NCI-H2107 treated with DMSO at 0.1 percent for 48 hours (cell line): ENCODE results near the gene ALDH1A2.
"Not testable (repeated sequence)": the region's sequence is repeated elsewhere in the genome, so short reads cannot be mapped to it uniquely, and the experiment has no call there.

Experiments
- DNase-seq: peaks from one replicate; lab custom pipeline; 2025; ENCODE audit not compliant: unreplicated experiment; lab: John Stamatoyannopoulos, UW

The ALDH1A2 gene

DNA sequence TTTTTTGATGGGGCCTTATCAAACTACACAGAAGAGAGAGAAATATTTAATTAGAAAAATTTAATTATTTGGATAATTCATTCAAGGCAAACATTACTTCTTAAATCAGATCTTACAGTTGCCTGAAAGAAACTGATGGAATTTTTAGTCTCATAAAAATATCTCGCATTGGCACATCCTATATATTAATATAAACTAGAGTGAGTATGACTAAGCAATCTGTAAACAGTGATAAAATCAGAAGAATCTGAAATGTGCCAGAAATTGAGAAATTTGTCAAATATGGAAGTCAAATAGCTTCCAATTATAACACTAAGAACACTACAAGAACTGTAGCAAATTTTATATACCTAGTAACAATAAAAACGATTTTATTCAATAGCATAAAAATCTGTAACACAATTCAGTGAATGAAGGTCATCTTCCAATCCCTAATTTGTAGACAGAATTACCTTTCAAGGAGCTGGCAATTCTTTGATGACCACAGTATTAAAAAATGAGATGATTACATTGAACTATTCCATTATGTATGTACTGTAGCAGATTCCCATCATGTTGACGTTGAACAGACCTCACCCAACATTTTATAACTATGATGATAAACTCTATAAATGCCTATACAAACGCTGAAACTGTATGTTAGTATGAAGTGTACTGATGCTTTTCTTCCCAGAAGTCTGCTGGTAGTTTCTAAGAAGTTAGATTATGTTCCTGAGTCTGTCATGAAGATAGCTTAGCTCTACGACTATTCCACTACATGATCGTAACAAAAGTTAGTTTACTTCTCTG, 63.0 kb downstream of the ALDH1A2 start:
- DNase-seq: no peak

DNA sequence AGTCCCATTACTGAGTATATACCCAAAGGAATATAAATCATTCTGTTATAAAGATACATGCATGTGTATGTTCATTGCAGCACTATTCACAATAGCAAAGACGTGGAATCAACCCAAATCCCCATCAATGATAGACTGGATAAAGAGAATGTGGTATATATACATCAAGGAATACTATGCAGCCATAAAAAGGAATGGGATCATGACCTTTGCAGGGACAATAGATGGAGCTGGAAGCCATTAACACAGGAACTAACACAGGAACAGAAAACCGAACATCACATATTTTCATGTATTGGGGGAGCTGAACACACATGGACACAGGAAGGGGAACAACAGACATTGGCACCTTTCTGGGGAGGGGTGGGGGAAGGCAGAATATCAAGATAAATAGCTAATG, 65.8 kb downstream of the ALDH1A2 start:
- DNase-seq: not testable (repeated sequence)

DNA sequence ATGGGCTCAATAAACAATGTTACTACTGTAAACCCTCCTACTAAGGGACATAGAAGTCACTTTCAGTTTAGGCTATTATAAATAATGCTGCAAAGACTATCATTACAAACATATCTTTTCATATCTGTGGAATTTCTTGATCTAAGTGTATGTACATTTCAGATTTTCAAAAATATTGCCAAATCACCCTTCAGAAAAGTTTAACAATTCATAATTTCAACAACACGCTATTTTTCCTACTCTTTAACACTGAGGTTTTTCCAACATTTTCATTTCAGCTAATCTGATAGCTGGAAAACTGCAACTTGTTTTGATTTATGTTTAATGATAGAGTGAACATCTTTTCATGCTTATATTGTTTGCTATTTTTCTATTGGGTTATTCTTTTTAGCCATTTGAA, 69.0 kb downstream of the ALDH1A2 start:
- no peak for DNase-seq

DNA sequence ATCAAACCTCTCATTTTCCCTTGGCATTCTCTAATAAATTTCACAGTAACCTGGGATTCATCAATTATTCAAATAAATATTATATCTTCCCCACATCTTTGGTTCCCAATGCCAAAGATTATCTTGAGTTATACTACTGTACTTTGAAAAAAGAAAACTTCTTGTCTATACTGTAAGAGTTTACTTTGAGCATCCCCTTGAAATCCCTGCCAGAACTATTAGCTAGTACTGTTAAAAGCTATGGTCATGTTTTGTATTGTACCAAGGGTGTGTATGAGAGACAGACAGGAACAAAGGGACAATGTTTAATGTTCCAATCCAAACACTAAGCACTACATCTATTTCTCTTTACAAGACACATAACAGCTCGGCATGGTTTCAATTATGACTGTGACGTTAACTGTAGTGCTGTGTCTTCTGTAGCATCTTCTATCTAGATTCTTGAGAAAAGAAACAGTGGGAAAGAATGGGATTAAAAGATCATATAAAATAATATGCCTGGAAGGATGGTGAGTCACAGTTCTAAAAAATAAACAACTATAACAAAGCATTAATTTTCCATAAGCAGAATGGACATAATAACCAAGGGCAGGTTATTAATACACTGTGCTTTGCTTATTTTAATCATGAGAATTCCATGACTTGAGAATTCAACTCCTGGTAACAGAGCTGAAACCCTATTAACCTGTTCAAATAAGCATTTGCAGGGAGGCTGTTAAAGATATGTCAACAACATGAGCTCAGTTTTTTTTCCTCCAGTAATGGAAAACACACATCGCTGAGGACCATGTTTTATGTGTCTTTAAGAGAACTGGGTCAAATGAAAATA, 71.1 kb downstream of the ALDH1A2 start:
- no peak for DNase-seq

DNA sequence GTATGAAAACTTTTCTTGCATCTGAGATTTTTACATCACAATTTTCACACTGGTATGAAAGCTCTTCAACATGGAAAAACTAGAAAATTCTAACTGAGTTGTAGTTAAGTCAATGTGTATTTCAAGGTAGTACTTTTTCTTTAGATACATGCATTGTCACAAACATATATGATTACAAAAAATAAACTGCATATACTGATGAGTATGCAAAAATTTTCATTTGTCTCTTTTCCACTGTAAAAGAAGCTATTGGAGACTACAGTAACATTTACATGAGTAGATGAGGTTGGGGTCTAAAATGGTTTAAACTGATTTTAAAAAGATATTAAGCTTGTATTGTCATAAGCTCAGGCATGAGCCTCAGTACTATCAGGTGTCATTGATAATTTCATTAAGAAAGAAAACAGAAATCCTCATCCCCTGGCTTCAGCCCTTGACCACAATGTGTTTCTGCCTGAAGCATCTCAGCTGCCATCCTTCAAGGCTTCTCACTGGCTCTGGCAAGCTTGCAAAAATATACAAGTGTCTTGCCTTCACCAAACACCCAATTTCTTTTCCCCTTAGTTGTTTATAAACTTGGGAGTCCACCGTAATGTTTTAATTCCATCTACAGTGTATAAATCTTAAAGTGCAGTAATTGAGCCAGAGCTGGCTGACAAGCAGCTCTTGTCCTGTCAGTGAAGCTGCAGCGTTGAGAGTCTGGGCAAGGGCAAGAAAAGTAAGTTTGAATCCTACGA, 71.9 kb downstream of the ALDH1A2 start:
- DNase-seq: no peak

DNA sequence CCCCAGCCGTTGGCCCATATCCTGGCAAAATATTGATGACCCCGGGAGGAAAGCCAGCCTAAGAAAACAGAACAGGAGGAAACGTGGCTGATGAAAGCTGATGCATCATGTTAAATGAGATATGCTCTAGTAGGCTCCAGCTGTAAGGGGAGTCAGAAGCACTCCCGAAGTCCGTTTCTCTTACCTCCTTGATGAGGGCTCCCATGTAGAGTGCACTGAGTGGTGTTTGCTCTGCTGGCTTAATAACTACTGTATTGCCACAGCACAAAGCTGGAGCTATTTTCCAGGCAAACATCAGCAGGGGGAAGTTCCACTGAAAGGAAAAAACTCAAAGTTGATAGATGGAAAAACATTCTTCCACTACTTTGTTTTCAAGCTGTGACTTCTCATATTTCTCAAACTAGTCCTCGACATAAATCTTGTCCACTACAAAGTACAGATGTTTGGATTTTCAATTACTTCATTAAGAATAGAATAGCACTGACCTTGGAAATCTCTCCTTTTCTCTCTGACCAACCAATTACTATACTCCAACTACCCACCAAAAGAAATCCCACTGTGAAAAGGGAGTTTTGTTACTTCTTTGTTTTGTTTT, 72.7 kb downstream of the ALDH1A2 start:
- DNase-seq: no peak

DNA sequence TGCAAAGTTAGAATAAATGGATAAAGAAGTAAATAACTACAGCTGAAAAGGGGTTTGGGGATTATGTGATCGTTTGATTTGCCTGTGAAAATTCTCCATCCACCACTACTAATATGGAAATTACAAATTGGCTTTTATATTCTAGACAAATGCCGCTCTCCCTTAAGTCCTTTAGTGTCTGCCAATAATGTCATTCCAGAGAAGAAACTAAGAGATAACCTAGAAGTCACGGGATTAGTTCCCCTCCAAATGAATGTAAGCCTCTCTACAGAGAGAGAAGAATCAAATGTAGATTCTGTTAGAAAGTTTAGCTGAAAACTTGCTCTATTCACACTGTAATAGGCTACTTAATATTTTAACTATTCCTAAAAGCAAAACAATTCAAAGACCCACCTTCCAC, 92.0 kb downstream of the ALDH1A2 start:
- no peak for DNase-seq

DNA sequence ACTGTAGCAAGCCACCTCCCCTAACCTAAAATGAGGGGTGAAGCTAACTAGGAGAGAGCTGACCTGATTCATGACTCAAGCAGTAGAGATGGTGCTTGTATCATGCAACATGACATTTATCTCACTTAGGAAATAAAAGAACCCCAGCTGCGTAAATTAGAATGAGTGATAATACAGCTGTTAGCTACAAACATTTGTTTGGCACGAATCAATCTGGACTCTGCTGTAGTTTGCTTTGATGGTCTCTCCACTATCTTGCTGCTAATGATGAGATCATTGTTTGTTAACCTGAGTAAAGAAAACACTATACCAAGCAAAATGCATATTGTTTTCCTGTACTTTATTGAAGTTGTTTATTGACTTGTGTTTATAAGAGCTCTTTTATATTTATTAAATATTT, 92.6 kb downstream of the ALDH1A2 start:
- DNase-seq: no peak

DNA sequence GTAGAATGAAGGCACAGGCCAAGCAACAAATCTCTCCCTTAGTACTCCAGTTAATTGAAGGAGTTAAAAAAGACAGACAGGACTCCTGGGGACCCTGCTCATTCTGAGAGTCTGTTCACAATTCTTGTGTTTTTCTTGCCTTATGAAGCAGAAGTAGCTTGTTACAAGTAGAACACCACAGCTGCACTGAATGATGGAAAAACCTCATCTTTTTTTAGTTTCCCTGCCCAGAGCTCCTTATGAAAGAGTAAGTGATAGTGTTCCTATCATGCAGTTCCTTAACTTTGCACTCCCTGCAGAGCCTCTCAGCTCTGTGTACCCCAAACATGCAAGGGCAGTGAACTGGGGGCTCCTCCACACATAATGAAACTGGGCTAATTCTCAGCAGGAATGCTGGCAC, 95.5 kb downstream of the ALDH1A2 start:
- no peak for DNase-seq

DNA sequence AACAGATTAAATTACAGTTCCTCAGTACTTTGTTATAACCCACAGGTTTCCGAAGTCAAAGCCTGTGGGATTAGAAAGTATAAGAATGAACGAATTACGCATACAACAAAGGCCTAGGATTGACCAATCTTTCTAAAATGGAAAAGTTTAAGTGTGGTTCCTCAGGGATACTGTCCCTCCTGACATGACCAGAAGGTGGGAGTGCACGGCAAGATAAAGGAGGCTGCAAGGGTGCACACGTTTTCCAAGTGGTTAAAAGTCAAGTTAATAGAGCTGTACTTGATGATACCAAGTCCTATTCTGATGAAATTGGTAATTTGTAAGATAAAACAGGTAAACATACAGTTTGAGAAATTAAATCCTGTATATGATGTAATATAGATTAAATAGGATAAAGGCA, 96.2 kb downstream of the ALDH1A2 start:
- DNase-seq: no peak

DNA sequence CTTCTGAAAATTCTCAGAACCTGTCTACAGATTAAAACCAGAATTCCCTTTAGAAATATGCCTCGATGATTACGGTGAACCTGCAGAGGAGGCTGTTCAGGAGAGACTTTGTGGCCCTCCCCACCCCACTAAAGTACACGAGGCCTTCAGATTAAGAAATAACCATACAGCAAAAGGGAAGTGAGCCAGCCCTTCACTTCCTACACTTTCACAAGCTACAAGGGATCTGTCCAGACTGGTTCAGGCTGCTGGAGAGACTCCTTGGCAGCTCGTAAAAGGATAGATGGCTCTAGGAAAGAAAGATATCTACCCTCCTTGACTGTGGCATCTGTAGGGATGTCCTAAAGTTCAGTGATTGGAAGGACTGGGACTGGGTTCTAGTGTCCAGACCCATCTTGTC, 102.6 kb downstream of the ALDH1A2 start:
- no peak for DNase-seq

DNA sequence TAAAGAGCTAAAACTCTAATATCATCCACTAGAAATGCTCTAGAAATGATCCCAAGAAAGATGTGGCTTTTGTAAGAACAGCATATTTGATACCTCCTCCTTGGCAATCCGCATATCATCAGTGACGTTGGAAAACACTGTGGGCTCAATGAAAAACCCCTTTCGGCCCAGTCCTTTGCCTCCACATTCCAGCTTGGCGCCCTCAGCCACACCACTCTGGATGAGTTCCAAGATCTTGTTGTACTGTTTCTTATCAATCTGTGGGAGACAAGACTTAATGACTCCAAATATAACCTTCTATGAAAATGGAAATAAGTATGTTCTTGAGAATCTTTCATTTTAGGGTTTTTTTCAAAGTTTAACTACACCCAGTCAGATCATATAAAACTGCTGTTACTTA, 103.6 kb downstream of the ALDH1A2 start:
- no peak for DNase-seq

DNA sequence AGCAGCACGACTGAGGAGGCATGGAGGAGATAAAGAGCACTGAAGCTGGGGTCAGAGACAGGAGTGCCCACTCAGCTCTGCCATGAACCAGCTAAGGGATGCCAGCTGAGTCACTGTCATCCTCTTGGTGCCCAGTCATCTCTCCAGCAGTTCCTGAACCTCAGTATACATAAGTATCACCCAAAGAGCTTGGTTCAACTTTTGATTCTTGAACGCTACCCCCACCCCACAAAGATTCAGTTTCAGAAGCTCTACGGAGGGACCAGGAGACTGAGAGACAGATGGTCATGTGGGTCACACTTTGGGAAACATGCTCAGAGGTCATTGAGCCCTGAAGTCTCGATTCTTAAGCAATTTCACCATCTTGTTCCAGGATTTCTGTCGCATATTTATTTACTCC, 108.4 kb downstream of the ALDH1A2 start:
- no peak for DNase-seq

DNA sequence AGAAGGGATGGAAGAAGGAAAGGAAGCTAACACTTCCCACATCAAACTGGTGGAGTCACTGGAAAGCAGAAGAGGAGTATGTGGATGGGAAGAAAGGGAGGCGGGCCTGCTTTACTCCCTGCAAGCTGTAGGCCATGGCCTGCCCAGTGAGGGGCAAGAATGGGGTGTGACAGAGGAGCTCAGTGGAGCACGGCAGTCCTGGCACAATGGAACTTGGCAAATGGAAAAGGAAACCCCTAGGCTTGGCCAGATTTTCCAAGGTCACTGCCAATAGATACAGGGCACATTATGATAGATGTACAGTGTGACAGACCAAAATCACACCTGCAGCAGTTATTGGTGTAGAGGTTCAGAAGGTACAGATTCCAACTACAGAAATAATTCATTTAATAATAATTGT, 111.6 kb downstream of the ALDH1A2 start:
- DNase-seq: no peak

DNA sequence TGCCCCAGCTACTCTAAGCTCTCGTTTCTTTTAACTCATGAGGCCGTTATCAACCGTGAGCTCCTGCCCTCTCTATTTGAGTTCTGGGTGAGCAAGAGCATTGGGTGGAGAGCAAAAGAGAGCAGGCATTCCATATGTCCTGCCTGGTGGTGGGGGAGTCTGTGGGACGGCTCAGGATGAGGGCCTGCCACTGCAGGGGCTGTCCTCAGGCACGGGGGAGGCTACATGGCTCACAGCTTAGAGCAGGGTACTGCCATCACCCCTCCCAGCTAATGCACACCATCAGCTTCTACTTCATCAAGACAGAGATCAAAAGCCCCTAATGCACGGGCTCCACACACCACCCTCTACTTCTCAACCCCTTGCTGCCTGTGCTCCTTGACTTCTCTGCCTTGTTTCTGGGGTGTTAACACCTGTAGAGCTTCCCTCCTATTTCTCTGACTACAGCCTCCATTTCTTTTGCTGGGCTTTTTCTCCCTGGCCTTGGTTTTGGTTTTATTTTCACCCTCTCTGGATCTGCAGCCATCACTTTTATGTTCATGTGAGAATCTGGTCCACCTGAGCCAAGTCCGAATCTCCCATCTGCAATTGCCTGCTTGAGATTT, 114.1 kb downstream of the ALDH1A2 start:
- no peak for DNase-seq

DNA sequence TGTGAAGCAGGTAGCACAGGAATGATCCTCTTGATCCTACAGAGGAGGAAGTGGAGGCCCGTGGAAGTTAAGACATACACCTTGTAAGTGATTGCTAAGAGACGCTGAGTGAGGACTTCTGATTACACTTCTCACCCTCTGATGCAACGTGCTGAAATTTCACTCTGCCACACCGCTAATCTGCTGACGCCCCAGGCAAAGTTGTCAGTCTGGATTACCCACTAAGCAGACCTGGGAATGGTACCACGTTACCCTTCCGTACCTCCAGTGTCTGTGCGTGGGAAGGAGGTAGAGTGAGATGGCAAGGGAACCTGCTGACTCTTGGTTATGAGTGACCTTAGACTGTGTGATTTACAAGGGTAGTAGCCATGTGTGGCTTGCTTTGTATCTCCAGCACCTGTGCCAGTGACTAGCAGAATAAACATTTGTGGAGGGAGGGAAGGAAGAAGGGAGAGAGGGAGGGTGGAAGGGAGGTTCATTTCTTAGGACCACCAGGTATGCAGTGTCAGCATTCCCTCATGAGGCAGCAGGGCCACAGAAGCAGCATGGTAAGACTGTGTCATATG, 115.0 kb downstream of the ALDH1A2 start:
- no peak for DNase-seq

DNA sequence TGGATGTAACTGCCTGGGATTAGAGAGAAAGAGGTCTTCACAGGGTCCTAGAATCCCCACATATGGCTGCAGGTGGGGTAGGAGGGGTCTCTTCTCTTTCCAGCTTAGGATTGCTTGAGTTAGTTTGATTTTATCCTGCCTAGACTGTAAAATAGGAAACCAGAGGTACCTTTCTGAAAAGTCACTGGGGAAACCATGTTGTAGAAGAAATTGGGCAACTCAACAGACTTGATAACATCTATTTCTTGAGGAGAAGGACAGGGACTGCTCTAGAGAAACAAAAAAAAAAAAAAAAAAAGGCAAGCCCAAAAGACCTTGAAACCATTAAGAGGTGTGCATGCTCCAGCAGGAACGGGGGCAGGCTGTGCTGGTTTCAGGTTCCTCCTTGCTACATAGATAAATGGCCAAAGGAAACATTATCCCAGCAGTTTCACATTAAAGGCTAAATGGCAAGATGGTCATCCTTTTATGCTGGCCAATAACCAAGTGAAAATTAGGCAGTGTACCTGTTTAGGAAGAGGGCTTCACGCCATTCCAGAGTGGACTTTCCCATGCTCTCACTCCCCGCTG, 116.1 kb downstream of the ALDH1A2 start:
- no peak for DNase-seq

DNA sequence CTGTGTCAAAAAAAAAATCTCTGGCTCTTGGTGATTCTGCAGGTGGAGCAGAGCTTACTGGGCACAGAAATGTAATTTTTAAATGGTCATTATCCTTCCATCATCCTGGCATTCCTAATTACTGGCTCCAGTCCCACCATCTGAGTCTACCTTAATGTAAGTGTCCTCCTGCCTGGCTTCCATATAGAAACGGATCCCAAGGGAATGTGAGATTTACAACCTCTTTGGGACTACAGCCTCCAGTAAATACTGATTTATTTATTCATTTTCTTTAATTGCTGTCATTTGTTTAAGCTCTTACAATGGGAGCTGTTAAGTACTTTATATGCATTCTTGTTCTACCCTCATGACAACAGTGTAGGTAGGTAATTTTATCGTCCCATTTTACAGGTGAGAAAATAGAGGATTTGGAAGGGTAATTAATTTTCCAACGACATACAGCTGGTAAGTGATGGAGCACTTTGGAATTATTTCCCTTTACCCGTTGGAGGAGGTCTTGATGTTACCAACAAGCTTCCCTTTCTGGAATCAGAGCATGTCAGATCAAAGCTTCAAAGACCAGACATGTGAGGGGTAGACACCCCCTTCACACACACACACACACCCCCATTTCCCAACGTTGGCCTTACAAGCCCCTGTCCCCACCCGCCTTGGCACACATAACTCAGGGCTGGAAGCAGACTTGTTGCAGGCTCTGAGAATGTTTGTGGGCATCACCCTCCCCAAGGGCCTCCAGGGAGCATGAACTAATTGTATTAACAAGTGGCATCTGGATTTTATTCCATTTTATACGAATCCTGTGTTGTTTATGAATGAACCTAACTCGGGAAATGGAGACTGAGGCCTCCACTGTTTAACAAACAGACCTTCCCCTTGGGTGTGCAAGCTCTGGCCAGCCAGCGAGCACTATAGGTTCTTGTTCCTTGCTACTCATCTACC, 116.9 kb downstream of the ALDH1A2 start:
- no peak for DNase-seq

DNA sequence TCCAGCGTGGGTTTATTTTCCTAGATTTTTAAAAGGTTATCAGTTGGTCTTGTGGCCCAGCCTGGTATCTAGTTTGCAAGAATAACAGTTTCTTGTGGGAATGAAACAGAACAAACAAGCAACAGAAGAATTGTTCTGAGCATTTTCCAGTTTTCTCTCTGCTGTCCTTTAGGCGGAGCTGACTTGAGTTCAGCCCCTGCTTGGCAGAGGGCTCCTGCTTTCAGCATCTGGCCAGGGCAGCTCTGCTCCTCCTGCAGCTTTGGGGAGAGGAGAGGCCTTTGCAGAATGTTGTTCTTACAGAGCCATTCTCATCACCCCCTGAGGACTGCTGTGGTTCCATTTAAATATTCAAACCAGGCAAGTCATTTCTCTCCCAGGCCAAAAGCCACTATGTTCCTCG, 117.7 kb downstream of the ALDH1A2 start:
- DNase-seq: no peak
